Parathyroid adenoma (tissue), 2 donors: ENCODE data around the gene CHRDL2.

Source experiments
- H2AFZ ChIP-seq: fragments of 300-600 bp; sonication (generic); one replicate; pipeline ENCODE4 v1.7.0; 2017; ENCODE audit warnings: antibody characterized with exemption, mild to moderate bottlenecking
- H3K27ac ChIP-seq: fragments of 300-600 bp; sonication (generic); one replicate; pipeline ENCODE4 v1.7.0; 2017
- H3K27me3 ChIP-seq: fragments of 300-600 bp; sonication (generic); one replicate; pipeline ENCODE4 v1.7.0; 2017; ENCODE audit warnings: low read length; ENCODE audit not compliant: control insufficient read depth, insufficient read depth
- H3K36me3 ChIP-seq: fragments of 300-600 bp; sonication (generic); one replicate; pipeline ENCODE4 v1.7.0; 2017; ENCODE audit warnings: low read length; ENCODE audit not compliant: control insufficient read depth, insufficient read depth
- H3K4me1 ChIP-seq: fragments of 300-600 bp; sonication (generic); one replicate; pipeline ENCODE4 v1.7.0; 2017; ENCODE audit warnings: control low read depth
- H3K4me2 ChIP-seq: fragments of 300-600 bp; sonication (generic); one replicate; pipeline ENCODE4 v1.7.0; 2017; ENCODE audit warnings: low read length
- H3K4me3 ChIP-seq: fragments of 300-600 bp; sonication (generic); one replicate; pipeline ENCODE4 v1.7.0; 2017; ENCODE audit warnings: low read depth, low read length
- H3K79me2 ChIP-seq: fragments of 300-600 bp; sonication (generic); one replicate; pipeline ENCODE4 v1.7.0; 2017; ENCODE audit warnings: control low read depth
- H3K9ac ChIP-seq: fragments of 300-600 bp; sonication (generic); one replicate; pipeline ENCODE4 v1.7.0; 2017; ENCODE audit warnings: mild to moderate bottlenecking
- H3K9me3 ChIP-seq: fragments of 300-600 bp; sonication (generic); one replicate; pipeline ENCODE4 v1.7.0; 2017; ENCODE audit warnings: low read length; ENCODE audit not compliant: control insufficient read depth
- TF ChIP-seq, protein P1 (sequence below): fragments of 300-600 bp; sonication (generic); IDR thresholded peaks from one replicate; pipeline ENCODE4 v1.7.0; 2017; ENCODE audit warnings: antibody characterized with exemption, mild to moderate bottlenecking
- donor health status: primary hyperparathyroidism.

The CHRDL2 gene

GRCh38 chr11:74709175-74709574 is 22.1 kb downstream of the CHRDL2 start:
- Histone ChIP-seq H3K79me2 (no peaks in the 10 kb centered on the region), H3K4me3 (no peak overlapping the region), H3K4me1 (no peaks in the 10 kb centered on the region), H3K27ac (no peak overlapping the region), H3K36me3 (no peaks in the 10 kb centered on the region), H3K9me3 (no peaks in the 10 kb centered on the region), H3K27me3 (no peaks in the 10 kb centered on the region), H3K4me2 (no peak overlapping the region), H2AFZ (no peak overlapping the region), H3K9ac (no peak overlapping the region)
- TF ChIP-seq, protein P1, sequence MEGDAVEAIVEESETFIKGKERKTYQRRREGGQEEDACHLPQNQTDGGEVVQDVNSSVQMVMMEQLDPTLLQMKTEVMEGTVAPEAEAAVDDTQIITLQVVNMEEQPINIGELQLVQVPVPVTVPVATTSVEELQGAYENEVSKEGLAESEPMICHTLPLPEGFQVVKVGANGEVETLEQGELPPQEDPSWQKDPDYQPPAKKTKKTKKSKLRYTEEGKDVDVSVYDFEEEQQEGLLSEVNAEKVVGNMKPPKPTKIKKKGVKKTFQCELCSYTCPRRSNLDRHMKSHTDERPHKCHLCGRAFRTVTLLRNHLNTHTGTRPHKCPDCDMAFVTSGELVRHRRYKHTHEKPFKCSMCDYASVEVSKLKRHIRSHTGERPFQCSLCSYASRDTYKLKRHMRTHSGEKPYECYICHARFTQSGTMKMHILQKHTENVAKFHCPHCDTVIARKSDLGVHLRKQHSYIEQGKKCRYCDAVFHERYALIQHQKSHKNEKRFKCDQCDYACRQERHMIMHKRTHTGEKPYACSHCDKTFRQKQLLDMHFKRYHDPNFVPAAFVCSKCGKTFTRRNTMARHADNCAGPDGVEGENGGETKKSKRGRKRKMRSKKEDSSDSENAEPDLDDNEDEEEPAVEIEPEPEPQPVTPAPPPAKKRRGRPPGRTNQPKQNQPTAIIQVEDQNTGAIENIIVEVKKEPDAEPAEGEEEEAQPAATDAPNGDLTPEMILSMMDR: no peak

DNA sequence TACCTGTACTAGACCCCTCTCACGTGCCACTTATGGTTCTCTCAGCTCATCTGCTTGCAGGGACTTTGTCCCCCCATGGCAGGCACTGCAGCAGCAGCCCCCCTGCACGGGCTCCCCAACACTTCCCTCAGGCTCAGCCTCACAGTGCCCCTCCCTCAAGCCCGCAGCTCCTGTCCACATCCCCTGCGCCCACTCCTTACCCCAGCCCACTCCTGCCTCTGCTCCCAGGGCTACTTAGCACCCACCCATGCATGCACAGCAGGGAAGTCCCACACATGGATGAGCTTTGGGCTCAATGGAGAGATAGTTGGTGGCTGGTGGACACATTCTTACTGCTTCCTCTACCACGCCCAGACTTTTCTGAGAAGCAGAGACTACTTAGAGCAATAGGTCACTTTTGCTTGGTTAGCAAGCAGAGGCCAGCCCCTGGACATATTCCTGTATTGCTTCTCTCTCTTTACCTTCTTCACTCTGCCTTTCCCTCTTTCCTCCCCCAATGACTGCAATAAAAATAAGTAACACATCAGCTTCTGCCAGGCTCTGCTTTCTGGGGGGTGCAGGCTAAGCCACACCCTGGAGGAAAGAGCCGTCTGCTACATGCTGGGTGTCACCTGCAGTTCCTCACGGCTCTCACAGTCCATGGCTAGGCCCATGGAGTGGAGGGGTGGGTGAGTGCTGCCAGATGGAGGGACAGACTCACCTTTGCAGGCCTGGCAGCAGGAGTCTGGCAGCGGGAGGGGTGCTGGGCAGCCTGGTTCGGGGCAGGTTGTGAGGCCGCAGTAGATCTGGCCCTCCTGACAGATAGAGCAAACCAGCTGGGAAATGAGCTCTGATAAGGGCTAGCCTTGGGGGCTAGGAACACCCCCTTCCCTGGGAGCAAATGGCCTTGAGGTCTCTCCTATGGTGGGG is 23.4 kb downstream of the CHRDL2 start:
- Histone ChIP-seq H2AFZ (no peak overlapping the region), H3K27me3 (no peaks in the 10 kb centered on the region), H3K79me2 (no peaks in the 10 kb centered on the region), H3K4me3 (no peak overlapping the region), H3K4me2 (no peak overlapping the region), H3K9me3 (no peaks in the 10 kb centered on the region), H3K4me1 (no peaks in the 10 kb centered on the region), H3K9ac (no peak overlapping the region), H3K27ac (no peak overlapping the region), H3K36me3 (no peaks in the 10 kb centered on the region)
- TF ChIP-seq, protein P1: no peak

GRCh38 chr11:74707182-74707581 is 24.0 kb downstream of the CHRDL2 start:
- Histone ChIP-seq H3K9ac (no peak overlapping the region), H3K27ac (no peak overlapping the region), H3K4me1 (no peaks in the 10 kb centered on the region), H3K79me2 (no peaks in the 10 kb centered on the region), H2AFZ (no peak overlapping the region), H3K9me3 (no peaks in the 10 kb centered on the region), H3K4me2 (no peak overlapping the region), H3K4me3 (no peak overlapping the region), H3K27me3 (no peaks in the 10 kb centered on the region), H3K36me3 (no peaks in the 10 kb centered on the region)
- TF ChIP-seq, protein P1: no peak

GRCh38 chr11:74703211-74703610 is 28.0 kb downstream of the CHRDL2 start:
- no peak overlapping the region for H3K27ac ChIP-seq
- H2AFZ ChIP-seq: no peak overlapping the region
- no peak overlapping the region for H3K4me2 ChIP-seq
- no peak overlapping the region for H3K4me3 ChIP-seq
- no peaks in the 10 kb centered on the region for H3K27me3 ChIP-seq
- no peaks in the 10 kb centered on the region for H3K36me3 ChIP-seq
- H3K79me2 ChIP-seq: no peaks in the 10 kb centered on the region
- no peak overlapping the region for H3K9ac ChIP-seq
- TF ChIP-seq, protein P1: no peak
- H3K4me1 ChIP-seq: no peaks in the 10 kb centered on the region
- H3K9me3 ChIP-seq: no peaks in the 10 kb centered on the region
